ENCODE results near the gene EXOSC3.
"Not testable (repeated sequence)": the region's sequence is repeated elsewhere in the genome, so short reads cannot be mapped to it uniquely, and the experiment has no call there.

Gene EXOSC3

GRCh38 chr9:37775216-37775919, 9.5 kb downstream of the EXOSC3 start:
- DNase-seq (ENCODE audit: low spot score): peak; percentile 6

DNA sequence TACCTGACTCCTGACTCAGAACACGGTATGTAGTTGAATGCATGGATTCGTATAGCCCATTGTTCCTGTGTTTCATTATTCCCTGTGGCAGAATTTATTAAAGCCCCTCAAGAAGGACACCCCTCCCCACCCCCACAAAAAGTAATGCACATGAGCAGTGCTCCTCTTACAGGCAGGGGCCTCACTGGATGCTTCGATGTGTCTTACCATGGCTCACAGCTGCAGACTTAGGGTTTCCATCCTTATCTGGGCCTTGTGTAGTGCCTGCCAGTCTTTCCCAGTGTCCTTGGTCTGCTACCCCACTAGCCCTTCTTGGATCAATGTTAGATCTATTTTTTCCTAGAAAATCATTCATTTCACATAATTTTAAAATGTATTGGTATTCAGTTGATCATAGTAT, 14.9 kb downstream of the EXOSC3 start:
- no peak for DNase-seq (ENCODE audit: low spot score)

DNA sequence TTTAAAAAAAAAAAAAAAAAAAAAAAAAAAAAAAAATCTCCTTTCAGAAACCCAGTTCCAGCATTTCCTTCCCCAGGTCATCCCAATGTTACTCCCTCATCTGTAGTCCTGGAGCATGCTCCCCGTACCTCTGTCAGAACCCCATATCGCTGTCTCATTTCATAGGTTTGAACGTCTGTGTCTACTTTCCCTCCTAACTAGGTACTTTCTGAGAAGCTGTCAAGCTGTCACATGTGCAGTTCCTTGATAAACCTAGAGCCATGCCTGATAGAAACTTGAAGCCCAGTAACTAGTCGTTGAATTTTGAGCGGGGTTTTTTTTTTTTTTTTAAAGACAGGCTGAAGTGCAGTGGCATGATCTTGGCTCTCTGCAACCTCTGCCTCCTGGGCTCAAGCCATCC, 15.6 kb downstream of the EXOSC3 start:
- no peak for DNase-seq (ENCODE audit: low spot score)

DNA sequence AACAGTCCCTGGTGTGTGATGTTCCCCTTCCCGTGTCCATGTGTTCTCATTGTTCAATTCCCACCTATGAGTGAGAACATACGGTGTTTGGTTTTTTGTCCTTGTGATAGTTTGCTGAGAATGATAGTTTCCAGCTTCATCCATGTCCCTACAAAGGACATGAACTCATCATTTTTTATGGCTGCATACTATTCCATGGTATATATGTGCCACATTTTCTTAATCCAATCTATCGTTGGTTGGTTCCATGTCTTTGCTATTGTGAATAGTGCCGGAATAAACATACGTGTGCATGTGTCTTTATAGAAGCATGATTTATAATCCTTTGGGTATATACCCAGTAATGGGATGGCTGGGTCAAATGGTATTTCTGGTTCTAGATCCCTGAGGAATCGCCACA, 19.6 kb downstream of the EXOSC3 start:
- DNase-seq (ENCODE audit: low spot score): not testable (repeated sequence)

GRCh38 chr9:37761511-37761910, 23.4 kb downstream of the EXOSC3 start:
- DNase-seq (ENCODE audit: low spot score): peak; percentile 52

GRCh38 chr9:37760416-37761161, 24.3 kb downstream of the EXOSC3 start:
- DNase-seq (ENCODE audit: low spot score): peak; percentile 31

DNA sequence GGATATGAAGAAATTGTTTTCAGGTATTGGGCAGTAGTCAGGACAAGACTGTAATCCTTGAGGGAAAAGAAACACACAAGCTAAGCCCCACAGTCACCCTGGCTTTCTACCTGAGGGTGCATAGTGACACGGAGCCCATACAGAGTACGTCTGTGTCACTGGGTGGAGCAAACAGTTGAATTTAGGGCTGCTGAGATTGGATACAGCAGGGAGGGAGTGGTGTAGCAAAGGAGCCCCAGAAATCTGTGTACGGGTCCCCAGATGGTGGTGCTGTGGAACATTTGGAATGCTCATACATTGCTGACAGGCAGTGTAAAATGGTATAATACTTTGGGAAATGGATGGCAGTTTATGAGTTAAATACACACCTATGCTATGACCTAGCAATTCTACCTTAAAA, 26.1 kb downstream of the EXOSC3 start:
- DNase-seq (ENCODE audit: low spot score): no peak

- DNase-seq (ENCODE audit: low spot score): peak; percentile 84
Measured at GRCh38 chr9:37753489-37754190, 31.2 kb downstream of the EXOSC3 start, which contains the start of gene TRMT10B. TSS of gene TRMT10B (plus strand) at chr9:37753805. CDS start at chr9:37761932, 8,127 bp downstream.

DNA sequence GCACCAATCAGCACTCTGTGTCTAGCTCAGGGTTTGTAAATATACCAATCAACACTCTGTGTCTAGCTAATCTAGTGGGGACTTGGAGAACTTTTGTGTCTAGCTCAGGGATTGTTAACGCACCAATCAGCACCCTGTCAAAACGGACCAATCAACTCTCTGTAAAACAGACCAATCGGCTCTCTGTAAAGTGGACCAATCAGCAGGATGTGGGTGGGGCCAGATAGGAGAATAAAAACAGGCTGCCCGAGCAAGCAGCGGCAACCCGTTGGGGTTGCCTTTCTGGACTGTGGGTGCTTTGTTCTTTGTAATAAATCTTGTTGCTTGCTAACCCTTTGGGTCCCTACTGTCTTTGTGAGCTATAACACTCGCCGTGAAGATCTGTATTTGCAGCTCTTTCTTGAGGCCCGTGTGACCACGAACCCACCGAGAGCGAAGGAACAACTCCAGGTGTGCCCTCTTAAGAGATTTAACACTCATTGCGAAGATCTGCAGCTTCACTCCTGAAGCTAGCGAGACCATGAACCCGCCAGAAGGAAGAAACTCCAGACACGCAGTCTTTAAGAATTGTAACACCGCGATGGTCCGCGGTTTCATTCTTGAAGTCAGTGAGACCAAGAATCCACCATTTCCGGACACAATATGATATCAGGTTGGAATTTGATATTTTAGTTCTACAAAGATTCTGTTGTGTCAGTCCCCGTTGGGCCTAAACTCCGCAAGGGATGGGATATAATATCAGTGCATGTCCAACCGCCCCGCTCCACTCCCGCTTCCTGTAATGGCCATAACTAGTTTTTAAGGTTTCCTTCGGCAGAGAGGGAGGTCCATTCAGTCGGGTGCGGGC, 32.0 kb downstream of the EXOSC3 start:
- no peak for DNase-seq (ENCODE audit: low spot score)

DNA sequence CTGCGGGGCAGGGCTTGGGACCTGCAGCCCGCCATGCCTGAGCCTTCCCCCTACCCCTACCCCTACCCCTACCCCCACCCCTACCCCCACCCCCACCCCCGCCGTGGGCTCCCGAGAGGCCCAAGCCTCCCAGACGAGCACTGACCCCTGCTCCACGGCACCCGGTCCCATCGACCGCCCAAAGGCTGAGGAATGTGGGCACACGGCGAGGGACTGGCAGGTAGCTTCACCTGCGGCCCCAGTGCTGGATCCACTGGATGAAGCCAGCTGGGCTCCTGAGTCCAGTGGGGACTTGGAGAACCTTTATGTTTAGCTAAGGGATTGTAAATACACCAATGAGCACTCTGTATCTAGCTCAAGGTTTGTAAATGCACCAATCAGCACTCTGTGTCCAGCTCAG, 32.8 kb downstream of the EXOSC3 start:
- DNase-seq (ENCODE audit: low spot score): not testable (repeated sequence)

GRCh38 chr9:37751704-37752103, 33.2 kb downstream of the EXOSC3 start:
- DNase-seq (ENCODE audit: low spot score): not testable (repeated sequence)

DNA sequence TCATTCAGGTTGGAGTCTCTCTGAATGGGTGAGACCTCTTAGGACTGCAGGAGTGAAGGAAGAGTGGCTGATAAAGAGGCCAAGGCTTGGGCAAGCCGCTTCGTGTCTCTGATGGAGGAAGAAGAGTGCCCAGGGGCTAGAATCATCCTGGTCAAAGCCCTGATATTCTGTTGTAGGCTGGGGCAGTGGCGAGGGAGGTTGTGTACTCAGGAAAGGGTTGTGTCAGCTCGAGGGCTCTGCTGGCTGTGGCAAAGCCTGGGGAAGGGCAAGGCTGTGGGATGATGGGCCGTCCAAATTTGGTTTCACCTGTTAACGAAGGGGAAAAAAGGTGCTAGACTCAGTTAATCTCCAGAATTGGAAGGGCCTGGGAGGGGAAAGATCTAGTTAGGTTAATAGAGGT, 33.7 kb downstream of the EXOSC3 start:
- DNase-seq (ENCODE audit: low spot score): no peak

DNA sequence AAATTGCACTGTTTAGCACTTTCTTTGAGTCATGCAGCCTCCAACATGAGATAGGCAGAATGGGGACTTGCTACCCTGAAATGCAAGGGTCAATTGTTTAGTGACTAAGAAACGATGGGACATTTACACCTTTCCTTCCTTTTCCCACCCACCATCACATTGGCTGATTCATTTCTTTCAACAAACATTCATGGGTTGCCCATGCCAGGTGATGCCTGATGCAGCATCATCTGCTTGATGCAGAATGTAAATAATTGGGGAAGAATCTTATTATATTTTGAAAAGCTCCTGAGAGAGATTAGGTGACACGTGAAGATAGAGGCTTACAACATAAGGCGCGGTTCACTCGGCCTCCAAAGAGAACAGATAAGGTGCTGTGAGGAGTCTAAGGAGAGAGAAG, 35.7 kb downstream of the EXOSC3 start:
- DNase-seq (ENCODE audit: low spot score): no peak

GRCh38 chr9:37747271-37747753, 37.6 kb downstream of the EXOSC3 start:
- peak; percentile 82 for DNase-seq (ENCODE audit: low spot score)

DNA sequence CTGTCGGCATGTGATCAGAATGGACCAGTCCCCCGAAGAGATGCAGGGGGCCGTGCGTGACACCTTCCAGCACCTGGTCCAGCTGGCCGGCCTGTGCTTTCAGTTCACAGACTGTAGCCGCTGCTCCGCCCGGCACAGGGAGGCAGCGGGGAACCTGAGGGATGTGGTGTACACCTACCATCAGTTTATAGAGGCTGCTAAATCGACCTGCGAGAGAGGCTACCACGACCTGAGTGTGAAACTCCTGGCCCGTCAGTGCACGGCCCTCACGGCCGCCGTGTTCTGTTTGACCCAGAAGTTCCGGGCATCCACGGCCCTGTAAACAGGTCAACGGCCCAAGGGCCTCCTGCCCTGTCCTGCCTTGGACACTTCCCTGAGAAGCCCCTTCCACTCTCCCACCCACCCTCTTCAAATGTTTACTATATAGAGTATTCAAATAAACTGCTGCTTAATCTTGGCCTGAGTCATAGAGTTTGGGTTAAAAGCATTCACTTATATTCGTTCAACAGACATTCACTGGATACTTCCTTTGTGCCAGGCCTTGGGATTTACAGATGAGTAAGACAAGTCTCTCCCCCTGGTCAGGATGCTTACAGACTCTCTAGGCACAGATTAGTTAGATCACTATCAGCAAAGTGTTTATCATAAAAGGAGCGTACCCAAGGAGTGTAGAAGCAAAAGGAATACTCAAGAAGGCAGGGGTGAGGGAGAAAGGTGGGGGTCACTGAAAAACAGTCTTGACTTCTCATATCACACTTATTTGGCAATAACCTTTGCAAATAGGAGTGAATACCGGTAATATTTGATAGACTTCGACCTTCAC, 38.2 kb downstream of the EXOSC3 start:
- no peak for DNase-seq (ENCODE audit: low spot score)

DNA sequence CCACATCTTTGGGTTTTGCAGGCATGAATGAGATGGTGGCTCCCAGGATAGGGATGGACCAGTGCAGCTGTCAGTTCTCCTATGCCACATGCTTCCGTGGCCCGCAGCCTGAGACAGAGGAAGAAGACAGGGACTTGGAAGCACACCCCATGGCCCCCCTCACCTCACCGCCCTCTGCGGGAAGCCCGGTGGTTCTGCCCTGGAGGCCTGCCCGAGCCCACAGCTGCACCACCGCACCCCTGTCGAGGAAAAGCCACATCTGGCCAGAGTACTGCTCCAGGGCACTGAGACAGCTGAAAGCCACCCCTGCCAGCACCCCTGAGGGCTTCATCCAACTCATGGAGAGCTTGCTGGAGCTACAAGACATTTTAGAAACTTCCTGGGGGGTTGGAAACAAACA, 38.9 kb downstream of the EXOSC3 start:
- peak; percentile 14 for DNase-seq (ENCODE audit: low spot score)

DNA sequence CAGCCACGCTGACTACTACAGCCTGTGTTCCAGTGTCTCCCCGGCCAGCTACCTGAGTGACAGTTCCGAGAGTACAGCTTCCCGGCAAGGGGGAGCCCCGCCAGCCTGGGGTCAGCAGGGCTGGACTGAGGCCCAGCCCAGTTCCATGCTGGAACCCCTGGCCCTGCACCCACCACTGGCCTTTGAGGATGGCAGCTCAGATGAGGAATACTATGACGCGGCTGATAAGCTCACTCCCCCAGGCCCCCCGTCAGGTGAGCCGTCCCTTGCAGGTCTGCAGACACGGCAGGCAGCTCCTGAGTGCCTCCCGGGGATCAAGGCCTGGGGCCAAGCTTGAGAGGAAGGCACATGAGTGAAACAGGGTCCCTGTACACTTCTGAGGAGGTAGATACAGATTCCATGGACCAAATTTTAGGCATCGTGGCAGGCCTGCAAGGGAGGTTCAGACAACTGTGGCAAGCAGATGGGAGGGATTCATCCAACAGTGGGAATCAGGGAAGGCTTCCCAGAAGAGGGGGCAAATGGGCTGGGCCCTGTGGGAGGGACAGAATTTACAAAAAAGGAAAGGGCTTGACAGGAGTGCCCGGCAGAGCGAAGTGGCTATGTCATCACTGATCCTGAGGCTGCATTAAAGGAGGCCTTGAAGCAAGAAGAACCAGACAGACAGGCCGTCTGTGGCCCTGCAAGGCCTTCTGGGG, 44.1 kb downstream of the EXOSC3 start:
- no peak for DNase-seq (ENCODE audit: low spot score)

- no peak for DNase-seq (ENCODE audit: low spot score)
Measured at GRCh38 chr9:37740128-37740527, 44.7 kb downstream of the EXOSC3 start.

- DNase-seq (ENCODE audit: low spot score): no peak
Measured at GRCh38 chr9:37739222-37739621, 45.6 kb downstream of the EXOSC3 start.

GRCh38 chr9:37732952-37733351, 51.9 kb downstream of the EXOSC3 start:
- DNase-seq (ENCODE audit: low spot score): no peak

Measured in AG08395 (cell line).